GM19395 (cell line): ENCODE measurements around the gene MYCN.
"Not testable (repeated sequence)": the region's sequence is repeated elsewhere in the genome, so short reads cannot be mapped to it uniquely, and the experiment has no call there.

Source experiments
- ATAC-seq: cut with Tn5 transposase; IDR thresholded peaks from one replicate; pipeline ENCODE4 v1.9.1; 2021; ENCODE audit warnings: mild to moderate bottlenecking, moderate library complexity; ENCODE audit not compliant: unreplicated experiment

The MYCN gene

GRCh38 chr2:15907461-15908324 lies 32.7 kb upstream of the MYCN start:
- ATAC-seq = no peak

GRCh38 chr2:15908371-15908770 lies 32.0 kb upstream of the MYCN start:
- ATAC-seq = no peak

DNA sequence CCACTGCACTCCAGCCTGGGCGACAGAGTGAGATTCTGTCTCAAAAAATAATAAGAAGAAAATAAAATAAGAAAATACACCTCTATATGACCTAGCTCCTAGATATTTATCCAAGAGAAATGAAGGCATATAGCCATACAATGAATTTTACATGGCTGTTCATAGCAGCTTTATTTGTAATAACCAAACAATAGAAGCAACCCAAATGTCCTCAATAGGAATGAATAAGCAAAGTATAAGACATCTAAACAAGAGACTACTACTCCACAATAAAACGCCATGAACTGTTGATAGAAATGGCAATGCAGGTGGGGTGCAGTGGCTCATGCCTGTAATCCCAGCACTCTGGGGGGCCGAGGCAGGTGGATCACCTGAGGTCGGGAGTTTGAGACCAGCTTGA lies 31.2 kb upstream of the MYCN start:
- no peak for ATAC-seq

- no peak for ATAC-seq
Observed at GRCh38 chr2:15909736-15910135, 30.6 kb upstream of the MYCN start.

GRCh38 chr2:15911270-15911669 lies 29.1 kb upstream of the MYCN start:
- not testable (repeated sequence) for ATAC-seq

DNA sequence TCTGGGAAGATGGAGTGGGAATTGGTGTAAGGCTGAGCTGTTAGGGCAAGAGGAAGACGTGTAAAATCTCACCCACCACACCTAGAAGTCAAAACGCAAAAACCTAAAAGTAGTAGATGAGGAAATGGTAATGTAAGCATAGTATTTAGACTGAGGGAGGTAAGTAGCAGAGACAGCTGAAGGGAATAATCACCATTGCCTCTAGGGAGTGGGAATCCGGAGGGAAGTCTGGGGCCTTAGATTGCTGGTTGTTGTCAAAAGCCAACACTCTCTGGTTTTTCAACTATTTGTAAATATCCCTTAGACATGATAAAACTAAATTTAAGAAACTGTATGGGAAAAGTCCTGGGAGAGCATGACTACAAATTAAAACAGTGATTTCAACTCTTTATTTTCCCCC lies 28.7 kb upstream of the MYCN start:
- no peak for ATAC-seq

DNA sequence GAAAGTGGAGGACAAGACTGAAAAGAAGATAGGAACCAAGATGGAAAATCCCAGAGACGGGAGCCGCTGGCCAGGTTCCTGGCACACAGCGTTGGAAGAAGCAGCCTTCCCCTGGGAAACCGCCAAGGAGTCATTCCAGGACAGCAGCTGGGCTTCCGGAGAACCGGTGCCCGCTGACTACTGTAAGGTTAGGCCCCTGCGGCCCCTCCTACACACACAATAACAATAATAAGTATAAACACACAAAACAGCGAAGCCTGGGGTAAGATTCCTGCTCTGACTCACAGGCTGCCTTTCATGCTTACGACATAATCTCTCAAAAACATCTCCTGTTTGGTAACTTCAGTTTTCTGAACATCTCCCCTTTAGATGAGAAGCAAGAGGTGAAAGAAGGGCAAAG lies 28.1 kb upstream of the MYCN start:
- ATAC-seq = no peak

DNA sequence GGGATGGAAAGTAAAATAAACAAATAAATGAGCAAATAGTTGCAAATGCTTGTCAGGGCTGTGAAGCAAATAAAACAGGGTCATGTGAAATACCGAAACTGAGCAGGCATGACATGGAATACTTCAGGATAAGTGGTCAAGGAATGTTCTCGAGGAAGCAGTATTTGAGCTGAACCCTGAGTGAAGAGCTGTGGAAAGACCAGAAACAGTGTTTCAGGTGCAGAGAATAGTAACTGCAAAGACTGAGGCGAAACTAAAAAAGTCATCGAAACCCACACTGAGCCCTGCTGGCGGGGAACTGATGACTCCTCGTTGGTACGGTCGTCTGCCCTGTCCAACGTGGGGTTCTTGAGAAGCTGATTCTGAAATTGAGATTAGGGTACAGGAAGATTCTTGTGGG lies 27.2 kb upstream of the MYCN start:
- no peak for ATAC-seq

- ATAC-seq = no peak
Observed at GRCh38 chr2:15914596-15915385, 25.6 kb upstream of the MYCN start.

GRCh38 chr2:15915546-15915945 lies 24.8 kb upstream of the MYCN start:
- ATAC-seq = not testable (repeated sequence)

DNA sequence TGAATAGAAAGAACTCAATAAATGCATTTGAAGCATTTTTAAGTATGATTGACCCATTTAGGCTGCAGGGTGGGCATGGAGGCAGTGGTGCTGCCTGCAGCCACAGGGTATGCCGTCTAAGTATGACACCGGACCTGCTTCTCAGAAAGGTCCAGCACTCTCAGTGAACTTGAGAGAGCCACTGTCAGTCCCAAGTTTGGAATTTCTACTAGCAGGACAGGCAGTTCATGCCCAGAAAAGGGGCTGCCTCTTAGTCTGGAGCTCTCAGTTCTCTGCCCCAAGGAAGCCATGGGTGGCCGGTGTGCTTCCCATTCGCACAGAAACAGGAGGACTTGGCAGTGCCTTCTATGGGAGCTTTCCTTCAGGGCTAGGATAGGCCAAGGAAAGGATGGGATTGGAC lies 24.0 kb upstream of the MYCN start:
- no peak for ATAC-seq

GRCh38 chr2:15918761-15919356 lies 21.5 kb upstream of the MYCN start:
- ATAC-seq = no peak

DNA sequence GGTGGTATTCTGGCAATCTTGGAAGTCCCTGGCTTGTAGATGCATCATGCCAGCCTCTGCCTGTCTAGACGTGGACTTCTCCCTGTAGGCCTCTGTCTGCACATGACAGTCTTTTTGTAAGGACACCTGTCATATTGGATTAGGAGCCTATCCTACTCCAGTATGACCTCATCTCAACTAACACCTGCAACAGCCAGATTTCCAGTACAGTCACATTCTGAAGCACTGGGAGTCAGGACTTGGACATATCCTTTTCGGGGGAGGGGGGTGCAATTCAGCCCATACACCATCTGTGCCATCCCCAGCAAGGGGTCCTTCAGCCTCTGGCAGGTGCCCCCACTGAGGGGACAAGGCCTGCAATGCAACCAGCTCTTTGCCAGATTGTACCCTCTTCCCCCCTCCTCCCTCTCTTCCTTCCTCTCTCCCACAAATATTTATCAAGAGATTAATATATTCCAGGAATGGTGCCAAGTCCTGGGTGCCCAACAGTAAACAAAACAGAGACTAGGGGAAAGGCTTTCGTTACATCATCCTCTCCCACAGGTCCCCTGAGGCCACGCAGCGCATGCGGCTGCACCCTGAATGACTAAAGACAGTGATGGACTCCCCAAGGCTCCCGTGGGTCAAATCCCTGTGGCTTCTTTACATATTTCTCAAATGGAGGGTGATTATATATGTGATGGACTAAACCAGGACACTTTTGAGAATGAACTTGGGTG lies 20.5 kb upstream of the MYCN start:
- no peak for ATAC-seq

DNA sequence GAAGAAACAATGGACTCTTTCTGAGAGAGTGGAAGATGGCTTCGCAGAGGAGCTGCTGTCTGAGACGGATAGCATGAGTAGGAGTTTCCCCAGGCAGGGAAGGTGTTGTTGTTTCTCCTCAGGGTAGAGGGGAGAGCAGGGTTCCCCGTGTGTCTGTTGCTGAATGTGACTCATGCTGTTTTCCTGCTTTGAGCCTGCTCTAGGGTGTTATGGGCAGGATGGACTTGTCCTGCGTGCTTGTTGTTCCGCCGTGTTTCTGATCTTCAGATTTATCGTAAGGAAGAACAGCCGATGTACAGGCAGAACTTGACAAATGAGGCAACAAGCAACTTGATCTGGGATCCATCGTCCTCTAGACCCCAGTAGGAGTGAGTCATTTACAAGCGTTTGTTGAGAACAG lies 19.7 kb upstream of the MYCN start:
- no peak for ATAC-seq

DNA sequence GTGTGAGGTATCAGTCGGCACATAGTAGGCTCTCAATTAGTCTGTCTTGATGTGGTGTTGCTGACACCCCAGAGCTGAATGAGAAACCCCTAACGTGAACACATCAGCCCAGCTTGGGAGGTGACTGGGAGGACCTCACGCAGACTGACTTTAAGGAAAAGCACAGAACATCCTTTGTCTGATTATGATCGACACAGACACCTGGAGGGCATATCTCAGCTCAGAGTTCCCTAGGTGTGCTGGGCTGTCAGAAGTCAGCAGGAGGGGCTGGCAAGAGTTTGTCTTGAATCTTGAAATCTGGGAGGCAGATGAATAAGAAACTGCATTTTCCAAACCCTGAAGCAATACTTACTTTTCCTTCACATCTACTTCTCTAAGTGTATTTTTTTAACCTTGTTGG lies 16.8 kb upstream of the MYCN start:
- no peak for ATAC-seq

DNA sequence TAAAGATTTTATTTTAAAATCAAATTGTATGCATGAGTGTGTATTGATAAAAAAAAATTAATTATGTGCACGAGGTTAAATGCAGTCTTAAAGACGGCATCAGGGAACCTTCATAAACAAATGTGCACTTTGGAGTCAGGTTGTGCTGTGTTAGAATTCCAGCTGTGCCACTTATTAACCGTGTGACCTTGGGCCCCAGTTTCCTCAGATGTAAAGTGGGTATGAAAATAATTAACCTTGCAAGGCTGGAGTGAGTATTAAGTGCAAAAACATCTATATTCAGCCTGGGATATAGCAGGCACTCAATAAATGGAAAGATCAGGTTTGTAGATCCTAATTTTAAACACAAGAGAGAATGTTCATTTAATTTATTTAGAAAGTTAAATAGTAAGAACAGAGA lies 14.5 kb upstream of the MYCN start:
- ATAC-seq = no peak

DNA sequence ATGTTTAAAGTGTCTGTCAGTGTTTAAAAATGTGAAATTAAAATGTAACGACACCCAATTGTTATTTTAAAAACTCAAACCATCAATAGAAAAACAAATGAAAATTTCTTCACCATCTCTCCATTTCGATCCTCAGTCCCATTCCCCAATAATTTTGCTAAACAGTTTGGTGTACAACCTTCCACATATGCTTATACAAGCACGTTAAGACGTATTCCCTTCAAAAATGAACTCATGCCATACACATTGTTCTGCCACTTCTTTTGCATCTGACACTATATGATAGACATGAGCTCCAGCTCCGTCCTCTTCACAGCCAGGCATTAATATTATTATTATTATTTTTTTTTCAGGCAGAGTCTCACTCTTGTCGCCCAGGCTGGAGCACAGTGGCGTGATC lies 14.1 kb upstream of the MYCN start:
- ATAC-seq = no peak

DNA sequence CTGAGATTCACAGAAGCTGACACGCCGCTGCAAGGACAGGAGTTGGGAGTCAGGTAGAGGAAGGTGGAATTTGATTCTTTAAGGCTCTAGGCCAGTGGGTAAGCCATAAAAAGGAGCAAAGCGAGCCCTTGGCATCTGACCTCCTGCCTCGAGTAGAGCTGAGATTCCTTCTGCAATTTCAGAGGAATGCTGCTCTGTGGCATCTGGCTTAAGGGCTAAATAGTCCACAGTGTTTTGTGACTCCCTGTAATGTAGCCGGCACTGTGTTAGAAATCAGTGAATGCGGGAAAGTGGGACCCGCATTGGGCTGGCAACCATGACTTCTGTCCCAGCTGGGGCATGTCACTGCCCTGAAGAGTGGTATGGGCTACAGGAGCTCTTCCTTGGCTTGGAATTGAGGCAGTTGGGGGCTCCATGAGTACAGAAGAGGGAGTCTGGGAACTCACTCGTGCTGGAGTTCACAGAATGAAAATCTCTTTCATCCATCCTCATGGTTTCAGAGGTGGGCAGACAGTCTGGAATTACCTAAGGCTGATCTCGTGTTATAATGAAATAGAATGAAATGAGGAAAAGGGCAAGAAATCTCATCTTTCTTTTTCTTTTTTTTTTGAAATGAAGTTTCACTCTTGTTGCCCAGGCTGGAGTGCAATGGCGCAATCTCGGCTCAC lies 12.7 kb upstream of the MYCN start:
- ATAC-seq = no peak

DNA sequence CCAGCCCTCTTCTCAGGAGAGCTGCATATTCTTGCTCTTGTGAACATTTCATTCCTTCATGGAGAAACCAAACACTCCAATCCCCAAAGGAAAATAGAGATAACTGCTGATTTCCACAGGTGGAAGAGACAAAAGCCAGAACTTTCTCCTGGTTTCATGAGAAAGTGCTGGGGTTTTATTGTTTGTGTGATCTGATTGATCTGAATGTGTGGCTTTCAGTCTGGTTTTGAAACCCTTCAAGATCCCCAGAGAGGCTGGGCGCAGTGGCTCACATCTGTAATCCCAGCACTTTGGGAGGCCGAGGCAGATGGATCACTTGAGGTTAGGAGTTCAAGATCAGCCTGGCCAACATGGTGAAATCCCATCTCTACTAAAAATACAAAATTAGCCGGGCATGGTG lies 11.3 kb upstream of the MYCN start:
- ATAC-seq = not testable (repeated sequence)

- no peak for ATAC-seq
Observed at GRCh38 chr2:15929861-15930260, 10.5 kb upstream of the MYCN start.
